HG03378 (cell line): ENCODE results near the gene CEP170B.

Source experiments
- ATAC-seq: cut with Tn5 transposase; IDR thresholded peaks from one replicate; pipeline ENCODE4 v1.9.1; 2021; ENCODE audit warnings: mild to moderate bottlenecking, moderate library complexity; ENCODE audit not compliant: unreplicated experiment

CEP170B gene

GRCh38 chr14:104928391-104929133, 63.5 kb downstream of the CEP170B start:
- ATAC-seq = no peak

GRCh38 chr14:104929268-104930230, 64.5 kb downstream of the CEP170B start:
- ATAC-seq = no peak

- no peak for ATAC-seq
Measured at GRCh38 chr14:104930526-104931303, 65.6 kb downstream of the CEP170B start.

DNA sequence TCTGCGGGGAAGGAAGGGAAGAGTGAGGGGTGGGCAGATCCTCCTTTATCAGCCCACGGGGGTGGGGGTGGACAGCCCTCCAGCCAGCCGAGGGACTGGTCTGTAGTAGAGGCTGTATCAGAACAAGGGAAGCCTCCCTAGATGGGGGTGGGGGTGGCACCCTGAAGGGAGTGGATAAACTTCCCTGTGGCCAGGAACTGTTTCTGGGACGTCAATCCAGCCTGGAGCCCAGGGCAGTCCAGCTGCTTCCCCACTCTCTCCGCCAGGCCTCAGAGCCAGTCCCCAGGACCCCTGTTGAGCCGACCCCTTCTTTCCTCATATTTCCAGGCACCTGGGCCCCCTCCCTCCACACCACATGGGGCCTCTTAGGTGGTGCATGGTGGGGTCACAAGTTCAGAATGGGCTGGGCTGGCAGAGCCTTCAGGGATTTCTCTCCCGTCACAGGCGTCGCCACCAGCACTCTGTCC, 66.3 kb downstream of the CEP170B start:
- no peak for ATAC-seq

- ATAC-seq = no peak
Measured at GRCh38 chr14:104931771-104932675, 67.0 kb downstream of the CEP170B start.

- ATAC-seq = no peak
Measured at GRCh38 chr14:104932676-104933631, 67.9 kb downstream of the CEP170B start.

- ATAC-seq = no peak
Measured at GRCh38 chr14:104933746-104934733, 69.0 kb downstream of the CEP170B start.

GRCh38 chr14:104935026-104935650, 70.1 kb downstream of the CEP170B start:
- ATAC-seq = no peak

- no peak for ATAC-seq
Measured at GRCh38 chr14:104935955-104936354, 70.9 kb downstream of the CEP170B start.

- ATAC-seq = no peak
Measured at GRCh38 chr14:104936361-104937155, 71.5 kb downstream of the CEP170B start.

- ATAC-seq = no peak
Measured at GRCh38 chr14:104937161-104937560, 72.1 kb downstream of the CEP170B start.

DNA sequence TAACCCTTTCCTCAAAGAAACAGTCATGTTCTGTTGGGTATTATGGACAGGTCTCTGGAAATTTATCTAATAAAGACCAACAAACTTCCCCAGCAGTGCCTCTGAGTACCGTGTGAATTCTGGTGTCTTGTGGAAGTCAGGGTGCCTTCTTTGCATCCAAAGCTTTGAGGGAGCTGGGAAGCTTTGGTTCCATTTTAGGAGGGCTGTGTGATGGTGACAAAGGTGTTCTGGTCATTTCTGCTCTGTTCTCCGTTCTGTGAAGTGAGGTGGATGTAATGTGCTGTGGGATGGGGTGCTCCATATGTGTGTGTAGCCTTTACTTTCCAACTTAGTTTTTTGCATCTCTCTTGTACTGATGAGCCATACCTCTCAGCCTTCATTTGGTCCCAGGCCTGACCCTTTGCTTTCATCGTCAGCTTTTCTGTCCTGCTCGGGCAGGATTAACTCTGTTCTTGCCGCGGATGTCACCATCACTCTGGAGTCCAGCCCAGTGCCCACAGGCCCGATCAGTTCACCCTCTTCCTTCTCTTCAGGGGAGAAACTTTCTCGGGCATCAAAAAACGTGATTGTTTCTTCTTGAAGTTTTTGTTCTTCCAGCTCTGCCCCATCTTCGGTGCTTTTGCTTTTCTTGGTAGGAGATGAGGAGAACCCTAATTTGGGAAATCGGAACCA, 72.8 kb downstream of the CEP170B start:
- no peak for ATAC-seq

DNA sequence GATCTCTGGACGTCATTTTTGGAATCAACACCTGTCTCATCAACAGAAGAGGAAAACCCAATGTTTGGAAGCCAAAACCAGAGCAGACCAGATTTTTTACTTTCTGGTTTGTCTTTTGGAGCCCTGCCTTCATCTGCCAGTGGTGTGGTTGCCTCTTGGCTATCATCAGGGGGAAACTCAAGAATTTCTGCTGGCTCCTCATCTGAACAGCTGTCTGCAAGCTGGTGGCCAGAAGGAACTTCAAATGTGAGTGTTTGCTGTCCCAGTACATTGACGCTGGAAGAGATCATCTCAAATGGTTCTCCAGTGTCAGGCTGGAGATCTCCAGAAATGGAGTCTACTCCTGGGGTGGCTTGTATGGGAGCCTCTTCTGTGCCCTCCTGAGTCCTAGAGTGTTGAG, 73.4 kb downstream of the CEP170B start:
- no peak for ATAC-seq

DNA sequence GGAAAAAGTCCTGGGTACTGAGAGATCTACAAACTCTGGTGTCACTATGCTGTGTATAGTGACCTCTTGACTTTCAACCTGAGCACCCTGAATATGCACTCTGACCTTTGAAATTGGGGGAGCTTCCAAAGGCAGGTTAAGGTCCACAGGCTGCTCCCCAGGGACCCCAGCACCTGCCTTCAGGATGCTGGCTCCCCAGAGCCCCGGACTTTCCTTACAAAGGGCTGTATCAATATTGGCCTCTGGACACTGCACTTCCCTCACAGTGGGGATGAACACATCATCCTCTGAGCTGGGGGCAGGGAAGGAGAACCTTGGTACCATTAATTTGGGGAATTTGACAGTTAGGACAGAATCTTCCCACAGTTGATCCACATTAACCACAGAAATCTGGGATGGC, 73.9 kb downstream of the CEP170B start:
- ATAC-seq = no peak

GRCh38 chr14:104939666-104940410, 74.8 kb downstream of the CEP170B start:
- no peak for ATAC-seq
